ENCODE results near the gene TIMM17A. TPM values are rescaled to one million over a fixed set of nuclear protein-coding genes. Genes with fewer than 3 reads are reported as not detected.
"Not testable (repeated sequence)": the region's sequence is repeated elsewhere in the genome, so short reads cannot be mapped to it uniquely, and the experiment has no call there.

Gene TIMM17A
- total and polyA plus RNA-seq, 2 donors (not counting 1 experiment from before 2014, with no cell fraction given) = 47.7 to 103 TPM

DNA sequence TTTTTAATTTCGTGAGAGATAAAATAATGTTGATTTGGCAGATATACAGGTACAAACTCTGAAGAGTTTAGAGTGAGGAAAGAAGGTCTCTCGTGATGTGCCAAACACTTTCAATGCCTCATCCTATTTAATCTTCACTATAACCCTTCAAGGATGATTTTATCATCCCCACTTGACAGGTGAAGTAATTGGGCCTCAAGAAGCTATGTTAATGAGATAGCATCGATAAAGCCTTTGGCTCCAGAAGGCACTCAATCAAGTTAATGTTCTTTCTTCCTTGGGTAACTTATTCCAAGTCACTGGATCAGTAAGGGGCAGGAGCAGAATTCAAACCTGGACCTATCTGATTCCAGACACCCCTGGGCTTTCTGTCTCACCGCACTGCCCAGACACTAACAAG is 16.2 kb upstream of the TIMM17A start:
- DNase-seq (ENCODE audit: low read depth in 2 of 2) = no peak
- peaks cover 28% of the 10 kb centered on the region for H3K4me1 ChIP-seq (ENCODE audit: control insufficient read depth, extremely low read depth, insufficient read depth, low read length)
- H4K20me1 ChIP-seq (ENCODE audit: control insufficient read depth, extremely low read depth, insufficient read depth, low read length) = no peaks in the 10 kb centered on the region
- no peak overlapping the region for H3K9ac ChIP-seq (ENCODE audit: insufficient read depth, low read length)
- no peak overlapping the region for H2AFZ ChIP-seq (ENCODE audit: low read length)
- no peak overlapping the region for H3K4me2 ChIP-seq (ENCODE audit: extremely low read depth, insufficient read depth, low read length)
- H3K4me3 ChIP-seq (replicated peaks in 1 of 4; ENCODE audit: control extremely low read depth in 1 of 4, insufficient read depth in 1 of 4, low read depth in 3 of 4, low read length in 4 of 4) = no peak overlapping the region
- no peaks in the 10 kb centered on the region for H3K9me3 ChIP-seq (ENCODE audit: control insufficient read depth, insufficient read depth, low read depth, low read length)
- no peaks in the 10 kb centered on the region for H3K27me3 ChIP-seq (ENCODE audit: control insufficient read depth, insufficient read depth, low read length)
- H3K36me3 ChIP-seq (ENCODE audit: control insufficient read depth, insufficient read depth, low read length) = peaks cover 3% of the 10 kb centered on the region
- no peak for TF ChIP-seq EZH2 (IDR thresholded peaks at IDR 0.05; ENCODE audit: low read length, missing control alignments)
- TF ChIP-seq, protein P1, sequence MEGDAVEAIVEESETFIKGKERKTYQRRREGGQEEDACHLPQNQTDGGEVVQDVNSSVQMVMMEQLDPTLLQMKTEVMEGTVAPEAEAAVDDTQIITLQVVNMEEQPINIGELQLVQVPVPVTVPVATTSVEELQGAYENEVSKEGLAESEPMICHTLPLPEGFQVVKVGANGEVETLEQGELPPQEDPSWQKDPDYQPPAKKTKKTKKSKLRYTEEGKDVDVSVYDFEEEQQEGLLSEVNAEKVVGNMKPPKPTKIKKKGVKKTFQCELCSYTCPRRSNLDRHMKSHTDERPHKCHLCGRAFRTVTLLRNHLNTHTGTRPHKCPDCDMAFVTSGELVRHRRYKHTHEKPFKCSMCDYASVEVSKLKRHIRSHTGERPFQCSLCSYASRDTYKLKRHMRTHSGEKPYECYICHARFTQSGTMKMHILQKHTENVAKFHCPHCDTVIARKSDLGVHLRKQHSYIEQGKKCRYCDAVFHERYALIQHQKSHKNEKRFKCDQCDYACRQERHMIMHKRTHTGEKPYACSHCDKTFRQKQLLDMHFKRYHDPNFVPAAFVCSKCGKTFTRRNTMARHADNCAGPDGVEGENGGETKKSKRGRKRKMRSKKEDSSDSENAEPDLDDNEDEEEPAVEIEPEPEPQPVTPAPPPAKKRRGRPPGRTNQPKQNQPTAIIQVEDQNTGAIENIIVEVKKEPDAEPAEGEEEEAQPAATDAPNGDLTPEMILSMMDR (conservative IDR thresholded peaks at IDR 0.05 in 1 of 2, IDR thresholded peaks at IDR 0.05 in 1 of 2; ENCODE audit: low read depth in 1 of 2, low read length in 2 of 2) = no peak
- H3K79me2 ChIP-seq (ENCODE audit: control insufficient read depth, insufficient read depth, low read length) = no peaks in the 10 kb centered on the region
- no peak overlapping the region for H3K27ac ChIP-seq (ENCODE audit: insufficient read depth, low read length)

DNA sequence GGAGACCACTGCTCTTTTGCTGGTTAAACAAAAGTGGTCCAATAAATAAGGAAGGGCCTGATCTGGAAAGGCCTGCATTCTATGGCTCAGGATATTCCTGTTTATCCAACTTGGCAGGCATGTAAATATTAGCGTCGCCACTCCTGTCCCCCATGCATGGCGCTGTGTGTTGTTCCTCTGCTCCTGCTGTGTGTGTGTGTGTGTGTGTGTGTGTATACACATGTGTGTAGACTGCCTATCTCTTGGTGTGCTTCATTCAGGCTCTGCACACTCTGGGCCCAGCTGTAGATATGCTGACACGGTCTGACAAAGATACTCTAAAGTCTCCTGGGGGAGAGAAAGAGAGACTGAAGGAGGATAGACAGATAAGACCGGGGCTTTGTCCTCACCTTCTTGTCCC is 15.7 kb upstream of the TIMM17A start:
- Histone ChIP-seq H3K4me1 (ENCODE audit: control insufficient read depth, extremely low read depth, insufficient read depth, low read length) (peaks cover 25% of the 10 kb centered on the region), H3K27me3 (ENCODE audit: control insufficient read depth, insufficient read depth, low read length) (no peaks in the 10 kb centered on the region), H3K4me2 (ENCODE audit: extremely low read depth, insufficient read depth, low read length) (no peak overlapping the region), H3K9me3 (ENCODE audit: control insufficient read depth, insufficient read depth, low read depth, low read length) (no peaks in the 10 kb centered on the region), H3K36me3 (ENCODE audit: control insufficient read depth, insufficient read depth, low read length) (peaks cover 3% of the 10 kb centered on the region), H3K27ac (ENCODE audit: insufficient read depth, low read length) (no peak overlapping the region), H4K20me1 (ENCODE audit: control insufficient read depth, extremely low read depth, insufficient read depth, low read length) (no peaks in the 10 kb centered on the region), H3K79me2 (ENCODE audit: control insufficient read depth, insufficient read depth, low read length) (peaks cover under 1% of the 10 kb centered on the region), H3K4me3 (replicated peaks in 1 of 4; ENCODE audit: control extremely low read depth in 1 of 4, insufficient read depth in 1 of 4, low read depth in 3 of 4, low read length in 4 of 4) (no peak overlapping the region), H3K9ac (ENCODE audit: insufficient read depth, low read length) (no peak overlapping the region), H2AFZ (ENCODE audit: low read length) (no peak overlapping the region)
- no peak for TF ChIP-seq EZH2 (IDR thresholded peaks at IDR 0.05; ENCODE audit: low read length, missing control alignments)
- TF ChIP-seq, protein P1 (conservative IDR thresholded peaks at IDR 0.05 in 1 of 2, IDR thresholded peaks at IDR 0.05 in 1 of 2; ENCODE audit: low read depth in 1 of 2, low read length in 2 of 2) = no peak
- DNase-seq (ENCODE audit: low read depth in 2 of 2) = no peak

DNA sequence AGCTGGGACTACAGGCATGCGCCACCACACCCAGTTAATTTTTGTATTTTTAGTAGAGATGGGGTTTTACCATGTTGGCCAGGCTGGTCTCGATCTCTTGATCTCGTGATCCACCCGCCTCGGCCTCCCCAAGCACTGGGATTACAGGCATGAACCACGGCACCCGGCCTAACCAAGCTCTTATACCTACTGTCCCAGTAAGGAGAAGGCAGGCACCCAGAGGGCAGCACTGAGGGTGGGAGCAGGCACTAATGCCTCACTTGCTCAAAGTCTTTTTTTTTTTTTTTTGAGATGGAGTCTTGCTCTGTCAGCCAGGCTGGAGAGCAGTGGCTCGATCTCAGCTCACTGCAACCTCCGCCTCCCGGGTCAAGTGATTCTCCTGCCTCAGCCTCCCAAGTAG is 15.0 kb upstream of the TIMM17A start:
- not testable (repeated sequence) for H3K36me3 ChIP-seq (ENCODE audit: control insufficient read depth, insufficient read depth, low read length); DNase-seq (ENCODE audit: low read depth in 2 of 2); H3K4me3 ChIP-seq (replicated peaks in 1 of 4; ENCODE audit: control extremely low read depth in 1 of 4, insufficient read depth in 1 of 4, low read depth in 3 of 4, low read length in 4 of 4); H3K4me2 ChIP-seq (ENCODE audit: extremely low read depth, insufficient read depth, low read length); H3K9ac ChIP-seq (ENCODE audit: insufficient read depth, low read length); H3K27me3 ChIP-seq (ENCODE audit: control insufficient read depth, insufficient read depth, low read length); H3K9me3 ChIP-seq (ENCODE audit: control insufficient read depth, insufficient read depth, low read depth, low read length); H3K27ac ChIP-seq (ENCODE audit: insufficient read depth, low read length); H3K79me2 ChIP-seq (ENCODE audit: control insufficient read depth, insufficient read depth, low read length); H2AFZ ChIP-seq (ENCODE audit: low read length); H4K20me1 ChIP-seq (ENCODE audit: control insufficient read depth, extremely low read depth, insufficient read depth, low read length)
- peaks cover 25% of the 10 kb centered on the region for H3K4me1 ChIP-seq (ENCODE audit: control insufficient read depth, extremely low read depth, insufficient read depth, low read length)

Measured in fibroblast of lung (primary cell).